HepG2 (cell line): ENCODE measurements around the gene SOAT2. TPM values are rescaled to one million over a fixed set of nuclear protein-coding genes. Genes with fewer than 3 reads are reported as not detected.
A peak's percentile ranks its signal among the peaks of the same experiment; 100 is the strongest.

Experiments used
- BRCA1 ChIP-seq: sonication (generic); formaldehyde crosslinking; IDR thresholded peaks from 2 replicates; pipeline ENCODE4 v1.4.0; 2020; ENCODE audit warnings: missing genetic modification reagents
- DPF2 ChIP-seq: sonication (generic); formaldehyde crosslinking; IDR thresholded peaks from 2 replicates; pipeline ENCODE4 v1.4.0; 2020; ENCODE audit warnings: mild to moderate bottlenecking, low read depth, missing genetic modification reagents, borderline replicate concordance
- FUBP1 ChIP-seq: sonication (generic); formaldehyde crosslinking; IDR thresholded peaks from 2 replicates; pipeline ENCODE4 v1.5.1; 2020; ENCODE audit warnings: missing genetic modification reagents, mild to moderate bottlenecking, borderline replicate concordance
- GTF2F1 ChIP-seq: fragments of 150-350 bp; IDR thresholded peaks from 2 replicates; pipeline ENCODE4 v1.6.1; 2014; ENCODE audit warnings: low read length
- KAT7 ChIP-seq: IDR thresholded peaks from 2 replicates; pipeline ENCODE4 v1.6.1; 2018; ENCODE audit warnings: borderline replicate concordance, missing compliant biosample characterization
- MED1 ChIP-seq: sonication (generic); formaldehyde crosslinking; IDR thresholded peaks from 2 replicates; pipeline ENCODE4 v1.4.0; 2020; ENCODE audit warnings: missing genetic modification reagents
- MIER2 ChIP-seq: IDR thresholded peaks from 2 replicates; pipeline ENCODE4 v1.6.1; 2016; ENCODE audit warnings: missing biosample characterization, missing genetic modification reagents
- MLLT10 ChIP-seq: sonication (generic); formaldehyde crosslinking; IDR thresholded peaks from 2 replicates; pipeline ENCODE4 v1.4.0; 2020; ENCODE audit warnings: missing genetic modification reagents
- PHF21A ChIP-seq: sonication (generic); formaldehyde crosslinking; IDR thresholded peaks from 2 replicates; pipeline ENCODE4 v1.5.0; 2020; ENCODE audit warnings: mild to moderate bottlenecking, missing genetic modification reagents
- SP5 ChIP-seq: IDR thresholded peaks from 2 replicates; pipeline ENCODE4 v1.6.1; 2016; ENCODE audit warnings: low read depth, borderline replicate concordance
- USF2 ChIP-seq, 2 experiments: sonication (generic) in 1 of 2; formaldehyde crosslinking in 1 of 2; IDR thresholded peaks; 2 replicates each; pipeline versions ENCODE4 v1.5.1 to v1.6.1; 2011 to 2020; ENCODE audit warnings: borderline replicate concordance in 1 of 2, low read depth in 1 of 2, low read length in 1 of 2, mild to moderate bottlenecking in 1 of 2, missing genetic modification reagents in 1 of 2, moderate library complexity in 1 of 2
- ZNF18 ChIP-seq: sonication (generic); formaldehyde crosslinking; IDR thresholded peaks from 2 replicates; pipeline ENCODE4 v1.8.0; 2022; ENCODE audit warnings: mild to moderate bottlenecking, missing genetic modification reagents; ENCODE audit not compliant: insufficient replicate concordance
- ZNF281 ChIP-seq: sonication (generic); formaldehyde crosslinking; IDR thresholded peaks from 2 replicates; pipeline ENCODE4 v1.4.0; 2020; ENCODE audit warnings: missing genetic modification reagents, borderline replicate concordance
- ZNF383 ChIP-seq: sonication (generic); formaldehyde crosslinking; IDR thresholded peaks from 2 replicates; pipeline ENCODE4 v1.4.0; 2020; ENCODE audit warnings: missing genetic modification reagents, mild to moderate bottlenecking, borderline replicate concordance
- ZNF704 ChIP-seq: sonication (generic); formaldehyde crosslinking; IDR thresholded peaks from 2 replicates; pipeline ENCODE4 v1.8.1; 2023; ENCODE audit warnings: mild to moderate bottlenecking, inconsistent platforms, moderate library complexity, missing genetic modification reagents, borderline replicate concordance
- ZSCAN12 ChIP-seq: sonication (generic); formaldehyde crosslinking; IDR thresholded peaks from 2 replicates; pipeline ENCODE4 v1.9.0; 2021; ENCODE audit warnings: mild to moderate bottlenecking, missing genetic modification reagents
- polyA plus RNA-seq, 8 experiments: library from polyadenylated mRNA; depleted of rRNA in 3 of 8; stranded (reverse) in 7 of 8; unstranded in 1 of 8; fragments of >200 nt; fragmentation: Illumina TruSeq in 4 of 8; extraction: Trizol in 4 of 8; gene quantifications; 2 replicates each; pipeline versions ENCODE4 v1.2.1 to v1.2.3, GENCODE V29; 2011 to 2016; ENCODE audit warnings: low read depth in 4 of 8, missing spikeins in 1 of 8, mixed read lengths in 1 of 8; ENCODE audit not compliant: insufficient read depth in 1 of 8
- total RNA-seq, 5 experiments: library from RNA; depleted of rRNA; stranded (reverse); fragments of >200 nt; fragmentation: Illumina TruSeq; extraction: Trizol; gene quantifications; 2 replicates each; pipeline ENCODE4 v1.2.3, GENCODE V29; 2016; ENCODE audit warnings: low read depth in 1 of 5

SOAT2 gene
- total and polyA plus RNA-seq, 2 of the 13 experiments (the other 11 are each of a cell fraction or from before 2014, with no cell fraction given): 14.9 to 108 TPM

- TF ChIP-seq USF2 (IDR thresholded peaks at IDR 0.05; ENCODE audit: low read depth, low read length) (no peak), USF2 (CRISPR knock-in tag; IDR thresholded peaks at IDR 0.05; ENCODE audit: borderline replicate concordance) (no peak), MED1 (CRISPR knock-in tag) (peak; percentile 73; the same call in 1 of the 2 replicates), ZSCAN12 (CRISPR knock-in tag) (no peak), FUBP1 (CRISPR knock-in tag) (no peak), DPF2 (CRISPR knock-in tag) (peak; percentile 67; the same call in 1 of the 2 replicates), SP5 (CRISPR knock-in tag) (peak; percentile 69), ZNF18 (no peak), BRCA1 (CRISPR knock-in tag) (no peak), ZNF281 (CRISPR knock-in tag) (peak; percentile 8; the same call in 1 of the 2 replicates), MLLT10 (CRISPR knock-in tag) (no peak), ZNF383 (CRISPR knock-in tag) (no peak), PHF21A (CRISPR knock-in tag) (peak; percentile 22; the same call in 1 of the 2 replicates), ZNF704 (CRISPR knock-in tag) (0 out of 2 replicates have a peak, but pooled peaks have one; percentile 33), KAT7 (CRISPR knock-in tag) (no peak), GTF2F1 (no peak), MIER2 (no peak)
These were observed 41.8 kb upstream of the SOAT2 start (continued) for GRCh38 chr12:53061404-53062010.
